ENCODE measurements around the gene GNAT2.

The GNAT2 gene

GRCh38 chr1:109659997-109660690 is 40.7 kb upstream of the GNAT2 start:
- no peak overlapping the region for H3K4me3 ChIP-seq (replicated peaks; ENCODE audit: low read depth, low read length)
- no peak for DNase-seq (ENCODE audit: low read depth)
- no peak for TF ChIP-seq CTCF (IDR thresholded peaks at IDR 0.05; ENCODE audit: low read length, missing control alignments)

GRCh38 chr1:109659145-109659544 is 39.7 kb upstream of the GNAT2 start:
- no peak for TF ChIP-seq CTCF (IDR thresholded peaks at IDR 0.05; ENCODE audit: low read length, missing control alignments)
- no peak for DNase-seq (ENCODE audit: low read depth)
- H3K4me3 ChIP-seq (replicated peaks; ENCODE audit: low read depth, low read length), result no peak overlapping the region

- H3K4me3 ChIP-seq (replicated peaks; ENCODE audit: low read depth, low read length), result no peak overlapping the region
- DNase-seq (ENCODE audit: low read depth), result no peak
- TF ChIP-seq CTCF (IDR thresholded peaks at IDR 0.05; ENCODE audit: low read length, missing control alignments), result no peak
Observed at GRCh38 chr1:109658533-109659042, 39.2 kb upstream of the GNAT2 start.

- no peak overlapping the region for H3K4me3 ChIP-seq (replicated peaks; ENCODE audit: low read depth, low read length)
- DNase-seq (ENCODE audit: low read depth), result no peak
- no peak for TF ChIP-seq CTCF (IDR thresholded peaks at IDR 0.05; ENCODE audit: low read length, missing control alignments)
Observed at GRCh38 chr1:109657970-109658369, 38.6 kb upstream of the GNAT2 start.

GRCh38 chr1:109657395-109657794 is 38.0 kb upstream of the GNAT2 start:
- H3K4me3 ChIP-seq (replicated peaks; ENCODE audit: low read depth, low read length), result no peak overlapping the region
- no peak for DNase-seq (ENCODE audit: low read depth)
- TF ChIP-seq CTCF (IDR thresholded peaks at IDR 0.05; ENCODE audit: low read length, missing control alignments), result no peak

- no peak for TF ChIP-seq CTCF (IDR thresholded peaks at IDR 0.05; ENCODE audit: low read length, missing control alignments)
- peak; percentile 83 for DNase-seq (ENCODE audit: low read depth)
Observed at GRCh38 chr1:109655615-109656519, 36.5 kb upstream of the GNAT2 start, which contains the start of gene GSTM4. Gene GSTM4, plus strand, starts transcription at chr1:109656099. Its CDS starts 291 bp downstream, at chr1:109656390.

More at GRCh38 chr1:109655615-109656519, 36.5 kb upstream of the GNAT2 start, which contains the start of gene GSTM4:
- peak within 1 kb of the TSS; percentile 70 for H3K4me3 ChIP-seq (replicated peaks; ENCODE audit: low read depth, low read length)

All from fibroblast of pulmonary artery (primary cell).